Stimulated activated CD4-positive, alpha-beta T cell treated with anti-CD3 and anti-CD28 coated beads, Interleukin-1b, Interleukin-23, amount 100 ng/mL, for 1 hour (primary cell): ENCODE data around the gene SGMS1.

Experiments
- DNase-seq, 2 donors: peaks; one replicate each; pipeline ENCODE4 v3.0.0-alpha.2; 2020; ENCODE audit warnings: low read depth in 2 of 2

The SGMS1 gene

GRCh38 chr10:50613150-50613549, 10.6 kb downstream of the SGMS1 start:
- no peak for DNase-seq

DNA sequence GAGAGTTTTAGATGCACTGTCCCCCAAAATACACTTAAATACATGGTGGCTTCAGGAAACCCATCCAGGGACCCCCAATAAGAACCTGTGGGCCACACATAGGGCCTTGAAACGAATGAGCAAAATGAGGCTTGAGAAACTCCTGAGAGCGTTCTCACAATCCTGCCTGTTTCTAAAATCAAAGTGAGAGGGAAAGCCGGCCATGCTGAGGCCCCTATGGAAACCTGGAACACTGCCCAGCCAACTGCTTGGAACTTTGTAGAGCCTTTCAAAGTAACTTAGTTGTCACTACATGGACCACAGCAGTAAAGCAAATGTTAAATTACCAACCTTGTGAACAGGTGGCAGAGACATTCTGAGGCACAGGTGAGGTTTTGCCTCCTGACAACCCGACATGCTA, 13.4 kb downstream of the SGMS1 start:
- DNase-seq = no peak

DNA sequence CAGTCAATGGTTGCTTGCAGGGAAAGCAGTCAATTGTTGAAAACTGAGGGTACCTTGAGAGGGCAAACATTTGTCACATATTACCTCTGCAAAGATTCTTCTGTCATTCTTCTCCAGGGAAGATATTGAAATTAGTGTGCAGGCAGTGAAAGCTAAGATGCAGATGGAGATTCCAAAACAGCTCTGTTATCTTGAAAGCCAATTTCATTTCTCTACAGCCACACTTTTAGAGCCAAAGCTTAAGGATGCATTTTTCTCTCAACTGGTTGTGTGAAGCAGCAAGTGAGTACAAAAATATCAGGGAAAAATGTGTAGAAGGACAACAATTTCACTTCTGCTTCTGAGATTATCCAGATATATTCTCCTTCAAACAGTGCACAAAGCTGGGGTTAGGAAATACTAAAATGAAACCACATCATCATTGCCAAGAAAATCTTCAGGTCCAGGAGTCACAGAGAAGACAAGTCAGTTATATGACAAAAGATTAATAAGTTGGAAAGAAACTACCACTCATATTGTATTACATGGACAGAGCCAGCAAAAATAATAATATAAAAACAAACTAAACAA, 16.3 kb downstream of the SGMS1 start:
- no peak for DNase-seq

- no peak for DNase-seq
Observed at GRCh38 chr10:50605951-50606270, 17.8 kb downstream of the SGMS1 start.

DNA sequence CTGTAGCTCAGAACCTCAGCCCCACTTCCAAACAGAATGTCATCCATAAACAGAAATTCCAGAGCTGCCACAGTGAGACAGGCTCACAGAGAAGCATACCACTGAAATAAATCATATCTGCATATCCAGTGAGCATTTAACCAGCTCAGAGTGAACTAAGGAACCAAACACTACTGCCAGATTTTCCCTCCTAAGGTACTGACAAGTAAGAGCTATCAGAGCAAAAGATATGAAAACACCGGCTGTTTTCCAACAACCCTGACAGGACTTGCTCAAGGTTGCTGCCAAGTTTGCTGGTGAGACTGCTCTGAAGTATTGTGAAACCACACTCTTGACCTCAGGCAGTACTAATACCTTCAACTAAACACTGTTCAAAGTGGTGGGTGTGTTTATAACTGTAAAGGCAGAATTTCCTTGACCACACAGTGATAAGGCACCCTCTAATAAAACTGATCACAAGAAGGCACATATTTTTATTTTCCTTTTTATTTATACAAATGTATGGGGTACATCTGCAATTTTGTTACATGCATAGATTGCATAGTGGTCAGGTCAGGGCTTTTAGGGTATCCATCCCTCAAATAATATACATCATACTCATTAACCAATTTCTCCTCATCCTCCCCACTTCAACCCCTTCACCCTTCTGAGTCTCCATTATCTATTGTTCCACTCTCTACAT, 18.3 kb downstream of the SGMS1 start:
- DNase-seq = no peak

- DNase-seq = no peak
Observed at GRCh38 chr10:50604809-50605208, 18.9 kb downstream of the SGMS1 start.

DNA sequence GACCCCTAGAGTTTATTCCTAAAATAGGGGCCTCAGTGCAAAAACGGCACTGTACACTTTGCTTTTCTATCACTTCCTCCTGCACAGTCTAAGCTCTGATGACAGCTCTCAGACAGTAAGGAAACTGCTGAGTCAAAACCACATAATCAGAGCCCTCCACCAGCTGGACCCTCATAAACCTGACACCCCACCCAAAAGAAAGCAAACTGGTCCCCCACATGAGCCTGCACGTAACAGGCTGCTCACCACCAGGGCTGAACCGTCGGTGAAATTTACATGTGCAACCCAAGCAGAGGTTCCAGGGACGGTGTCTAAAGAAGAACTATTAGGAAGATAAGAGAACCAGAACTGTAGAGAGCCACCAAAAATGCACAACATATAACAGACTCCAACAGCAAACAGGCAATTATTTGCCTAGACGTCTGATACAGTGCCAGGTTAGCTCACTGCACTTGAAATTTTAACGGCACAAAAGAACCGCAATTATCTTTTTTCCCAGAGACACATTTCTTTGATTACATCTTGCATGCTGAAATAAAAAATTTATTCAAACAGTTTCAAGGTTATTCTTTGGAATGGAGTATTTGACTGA, 19.6 kb downstream of the SGMS1 start:
- no peak for DNase-seq

- DNase-seq = no peak
Observed at GRCh38 chr10:50603151-50603850, 20.5 kb downstream of the SGMS1 start.

GRCh38 chr10:50601974-50602373, 21.8 kb downstream of the SGMS1 start:
- DNase-seq = no peak

GRCh38 chr10:50600831-50601477, 22.8 kb downstream of the SGMS1 start:
- no peak for DNase-seq

- DNase-seq = no peak
Observed at GRCh38 chr10:50600286-50600685, 23.5 kb downstream of the SGMS1 start.

GRCh38 chr10:50596897-50597296, 26.9 kb downstream of the SGMS1 start:
- DNase-seq = no peak

DNA sequence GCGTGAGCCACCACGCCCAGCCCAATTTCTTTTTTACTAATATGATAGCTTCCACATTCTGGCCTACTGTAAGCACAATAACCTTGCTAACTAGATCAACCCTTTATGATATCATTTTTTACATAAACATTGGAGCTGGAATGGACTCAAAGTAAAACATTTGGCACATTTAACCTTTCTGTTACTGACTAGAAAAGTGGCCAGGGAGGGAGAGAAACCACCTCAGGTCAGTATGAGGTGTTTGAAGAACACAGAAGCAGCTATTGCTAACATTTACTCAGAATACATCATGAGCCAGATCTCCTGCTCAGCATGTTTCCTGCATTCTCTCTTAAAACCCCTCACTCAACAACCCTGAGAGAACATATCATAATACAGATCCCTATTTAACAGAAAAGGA, 27.3 kb downstream of the SGMS1 start:
- DNase-seq = no peak

DNA sequence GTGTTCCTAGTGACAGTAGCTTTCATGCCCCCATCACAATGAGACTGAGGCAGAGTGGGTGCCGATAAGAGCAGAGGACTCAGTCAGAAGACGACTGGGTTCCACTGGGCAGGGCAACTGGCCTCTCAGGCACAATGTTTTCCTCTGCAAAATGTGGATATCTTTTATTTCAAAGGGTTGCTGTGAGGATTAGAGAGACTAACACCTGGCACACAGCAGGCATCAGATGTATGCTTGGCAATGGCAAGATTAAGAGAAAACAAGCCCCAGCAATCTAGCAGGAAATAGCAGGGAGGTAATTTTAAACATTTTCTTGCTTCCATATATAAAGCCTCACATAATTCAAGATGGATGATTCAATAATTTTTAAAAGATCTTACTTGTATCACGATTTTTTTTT, 28.0 kb downstream of the SGMS1 start:
- no peak for DNase-seq

DNA sequence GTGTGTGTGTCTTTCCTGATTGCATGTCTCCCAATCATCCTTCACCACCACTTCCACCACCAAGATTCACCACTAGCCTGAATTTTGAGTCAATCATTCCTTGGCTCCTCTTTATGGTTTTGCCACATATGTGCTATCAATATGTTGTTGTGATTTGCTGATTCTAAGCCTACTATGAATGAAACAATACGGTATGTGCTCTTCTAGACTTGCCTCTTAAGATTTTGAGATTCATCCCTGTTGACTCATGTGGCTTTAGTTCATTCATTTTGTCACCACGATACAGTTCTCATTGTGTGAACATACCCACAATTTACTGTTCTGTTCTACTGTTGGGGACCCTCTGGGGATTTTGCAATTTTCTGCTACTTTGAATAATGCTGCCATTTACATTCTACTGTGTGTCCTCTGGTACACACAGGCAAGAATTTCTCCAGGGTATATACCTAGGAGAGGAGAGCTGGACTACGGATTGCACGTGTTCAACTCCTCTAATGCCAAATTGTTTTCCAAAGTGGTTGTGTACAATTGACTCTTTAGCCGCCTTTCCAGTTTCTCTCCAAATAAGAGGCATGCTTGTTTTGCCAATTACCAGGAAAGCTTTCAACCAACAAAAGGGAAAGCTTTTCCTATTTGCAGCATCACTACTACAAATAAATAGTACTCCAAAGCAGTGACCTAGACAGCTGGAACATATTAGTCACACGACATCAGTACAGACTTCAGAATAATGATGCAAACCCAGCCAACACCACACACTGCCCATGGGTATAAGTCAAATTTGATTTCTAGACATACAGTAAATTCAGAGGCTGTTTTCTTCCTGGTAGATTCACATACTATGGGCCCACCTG, 30.0 kb downstream of the SGMS1 start:
- DNase-seq = no peak

- no peak for DNase-seq
Observed at GRCh38 chr10:50592961-50593418, 30.8 kb downstream of the SGMS1 start.

DNA sequence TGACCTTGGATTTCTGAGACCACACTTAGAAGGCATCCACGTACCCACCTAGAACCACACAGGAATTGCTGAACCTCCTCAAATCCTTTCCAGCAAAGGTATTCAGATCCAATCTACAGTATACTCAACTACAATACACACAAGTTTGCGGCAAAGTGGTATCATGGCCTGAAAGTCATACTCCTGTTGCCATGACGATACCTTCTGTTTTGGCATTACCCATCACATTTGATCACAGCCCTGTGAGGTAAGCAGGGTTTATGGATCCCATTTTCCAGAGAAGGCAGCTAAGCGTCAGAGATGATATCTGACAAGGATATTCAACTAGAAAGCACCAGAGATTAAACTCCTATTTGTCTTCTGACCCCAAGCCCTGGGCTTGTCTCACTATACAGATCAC, 32.8 kb downstream of the SGMS1 start:
- no peak for DNase-seq

- no peak for DNase-seq
Observed at GRCh38 chr10:50586740-50587088, 37.0 kb downstream of the SGMS1 start.

- DNase-seq = no peak
Observed at GRCh38 chr10:50585921-50586739, 37.6 kb downstream of the SGMS1 start.
